ENCODE data around the gene OR52B6. TPM values are rescaled to one million over a fixed set of nuclear protein-coding genes. Genes with fewer than 3 reads are reported as not detected.

OR52B6 gene
- polyA plus RNA-seq, 1 donor from 2014 or later: not detected

DNA sequence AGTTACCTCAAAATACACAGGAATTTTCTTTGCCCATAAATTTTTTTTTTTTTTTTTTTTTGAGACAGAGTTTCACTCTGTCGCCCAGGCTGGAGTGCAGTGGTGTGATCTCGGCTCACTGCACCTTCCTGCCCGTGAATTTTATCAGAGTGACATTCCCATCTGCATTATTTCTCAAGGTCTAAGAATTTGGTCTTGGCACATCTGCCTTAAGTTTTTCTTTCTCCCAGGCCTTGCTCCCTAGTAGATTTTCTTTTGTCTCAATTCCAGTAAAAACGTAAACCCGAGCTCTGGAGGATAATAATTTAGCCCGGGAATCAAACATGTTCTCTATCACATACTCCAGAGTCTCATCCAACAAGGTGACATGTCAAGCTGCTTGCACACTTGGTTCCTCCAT, 28.1 kb downstream of the OR52B6 start:
- no peaks in the 10 kb centered on the region for H3K79me2 ChIP-seq (replicated peaks; ENCODE audit: insufficient read depth, low read length)
- no peak overlapping the region for H3K27ac ChIP-seq (ENCODE audit: low read length)
- TF ChIP-seq, protein P1, sequence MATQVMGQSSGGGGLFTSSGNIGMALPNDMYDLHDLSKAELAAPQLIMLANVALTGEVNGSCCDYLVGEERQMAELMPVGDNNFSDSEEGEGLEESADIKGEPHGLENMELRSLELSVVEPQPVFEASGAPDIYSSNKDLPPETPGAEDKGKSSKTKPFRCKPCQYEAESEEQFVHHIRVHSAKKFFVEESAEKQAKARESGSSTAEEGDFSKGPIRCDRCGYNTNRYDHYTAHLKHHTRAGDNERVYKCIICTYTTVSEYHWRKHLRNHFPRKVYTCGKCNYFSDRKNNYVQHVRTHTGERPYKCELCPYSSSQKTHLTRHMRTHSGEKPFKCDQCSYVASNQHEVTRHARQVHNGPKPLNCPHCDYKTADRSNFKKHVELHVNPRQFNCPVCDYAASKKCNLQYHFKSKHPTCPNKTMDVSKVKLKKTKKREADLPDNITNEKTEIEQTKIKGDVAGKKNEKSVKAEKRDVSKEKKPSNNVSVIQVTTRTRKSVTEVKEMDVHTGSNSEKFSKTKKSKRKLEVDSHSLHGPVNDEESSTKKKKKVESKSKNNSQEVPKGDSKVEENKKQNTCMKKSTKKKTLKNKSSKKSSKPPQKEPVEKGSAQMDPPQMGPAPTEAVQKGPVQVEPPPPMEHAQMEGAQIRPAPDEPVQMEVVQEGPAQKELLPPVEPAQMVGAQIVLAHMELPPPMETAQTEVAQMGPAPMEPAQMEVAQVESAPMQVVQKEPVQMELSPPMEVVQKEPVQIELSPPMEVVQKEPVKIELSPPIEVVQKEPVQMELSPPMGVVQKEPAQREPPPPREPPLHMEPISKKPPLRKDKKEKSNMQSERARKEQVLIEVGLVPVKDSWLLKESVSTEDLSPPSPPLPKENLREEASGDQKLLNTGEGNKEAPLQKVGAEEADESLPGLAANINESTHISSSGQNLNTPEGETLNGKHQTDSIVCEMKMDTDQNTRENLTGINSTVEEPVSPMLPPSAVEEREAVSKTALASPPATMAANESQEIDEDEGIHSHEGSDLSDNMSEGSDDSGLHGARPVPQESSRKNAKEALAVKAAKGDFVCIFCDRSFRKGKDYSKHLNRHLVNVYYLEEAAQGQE (IDR thresholded peaks at IDR 0.05; ENCODE audit: borderline replicate concordance): no peak
- TF ChIP-seq MXI1 (conservative IDR thresholded peaks at IDR 0.05; ENCODE audit: poor library complexity, severe bottlenecking): no peak
- TF ChIP-seq EZH2 (IDR thresholded peaks at IDR 0.05; ENCODE audit: borderline replicate concordance, insufficient read depth, low read length, poor library complexity, severe bottlenecking): no peak
- no peak for TF ChIP-seq SMC3 (conservative IDR thresholded peaks at IDR 0.05; ENCODE audit: poor library complexity)
- TF ChIP-seq CTCF (IDR thresholded peaks at IDR 0.05; ENCODE audit: poor library complexity, severe bottlenecking): no peak
- TF ChIP-seq TAF1 (IDR thresholded peaks at IDR 0.05; ENCODE audit: low read depth): no peak
- TF ChIP-seq POLR2AphosphoS5 (IDR thresholded peaks at IDR 0.05): no peak
- TF ChIP-seq RAD21 (conservative IDR thresholded peaks at IDR 0.05): no peak
- TF ChIP-seq EP300 (conservative IDR thresholded peaks at IDR 0.05; ENCODE audit: poor library complexity, severe bottlenecking): no peak
- H3K9me2 ChIP-seq (ENCODE audit: insufficient read depth, low read length): no peaks in the 10 kb centered on the region
- H4K20me1 ChIP-seq (ENCODE audit: insufficient read depth): no peaks in the 10 kb centered on the region
- no peaks in the 10 kb centered on the region for H3K9me3 ChIP-seq (ENCODE audit: low read length)
- no peaks in the 10 kb centered on the region for H3K27me3 ChIP-seq (ENCODE audit: insufficient read depth, low read depth, low read length)
- no peak overlapping the region for H3K4me2 ChIP-seq (ENCODE audit: low read length)
- H3F3A ChIP-seq (ENCODE audit: insufficient read depth, low read length, poor library complexity, severe bottlenecking): no peaks in the 10 kb centered on the region
- no peak overlapping the region for H3K9ac ChIP-seq (ENCODE audit: low read length)
- no peaks in the 10 kb centered on the region for H3K36me3 ChIP-seq (ENCODE audit: insufficient read depth, low read length)
- H3K4me3 ChIP-seq (ENCODE audit: low read length): no peak overlapping the region
- H2AFZ ChIP-seq (ENCODE audit: low read depth, low read length): no peak overlapping the region

GRCh38 chr11:5610446-5610845, 29.8 kb downstream of the OR52B6 start:
- Histone ChIP-seq H3K9me2 (ENCODE audit: insufficient read depth, low read length) (no peaks in the 10 kb centered on the region), H3K36me3 (ENCODE audit: insufficient read depth, low read length) (no peaks in the 10 kb centered on the region), H3K9me3 (ENCODE audit: low read length) (no peaks in the 10 kb centered on the region), H3K27ac (ENCODE audit: low read length) (no peak overlapping the region), H3K27me3 (ENCODE audit: insufficient read depth, low read depth, low read length) (no peaks in the 10 kb centered on the region), H3K79me2 (replicated peaks; ENCODE audit: insufficient read depth, low read length) (no peaks in the 10 kb centered on the region), H3F3A (ENCODE audit: insufficient read depth, low read length, poor library complexity, severe bottlenecking) (no peaks in the 10 kb centered on the region), H3K4me3 (ENCODE audit: low read length) (no peak overlapping the region), H3K9ac (ENCODE audit: low read length) (no peak overlapping the region), H4K20me1 (ENCODE audit: insufficient read depth) (no peaks in the 10 kb centered on the region), H2AFZ (ENCODE audit: low read depth, low read length) (no peak overlapping the region), H3K4me2 (ENCODE audit: low read length) (no peak overlapping the region)
- TF ChIP-seq SMC3 (conservative IDR thresholded peaks at IDR 0.05; ENCODE audit: poor library complexity): no peak

DNA sequence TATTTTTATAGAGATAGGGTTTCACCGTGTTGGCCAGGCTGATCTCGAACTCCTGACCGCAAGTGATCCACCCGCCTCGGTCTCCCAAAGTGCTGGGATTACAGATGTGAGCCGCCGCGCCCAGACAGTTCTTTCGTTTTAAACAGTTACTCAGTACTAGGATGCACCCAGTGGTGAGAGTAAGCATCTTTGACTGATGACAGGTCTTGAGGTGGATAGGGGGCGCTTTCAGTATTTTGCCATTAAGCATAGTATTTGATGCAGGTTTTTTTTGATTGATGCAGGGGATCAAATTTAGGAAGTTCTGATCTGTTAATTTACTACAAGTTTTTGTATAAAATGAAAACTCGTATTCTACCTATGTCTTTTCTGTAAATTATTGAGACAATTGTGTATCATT, 30.9 kb downstream of the OR52B6 start:
- no peaks in the 10 kb centered on the region for H3K79me2 ChIP-seq (replicated peaks; ENCODE audit: insufficient read depth, low read length)
- no peak overlapping the region for H2AFZ ChIP-seq (ENCODE audit: low read depth, low read length)
- no peak overlapping the region for H3K4me3 ChIP-seq (ENCODE audit: low read length)
- H3K4me2 ChIP-seq (ENCODE audit: low read length): no peak overlapping the region
- no peaks in the 10 kb centered on the region for H3K9me2 ChIP-seq (ENCODE audit: insufficient read depth, low read length)
- no peak overlapping the region for H3K27ac ChIP-seq (ENCODE audit: low read length)
- no peaks in the 10 kb centered on the region for H3K27me3 ChIP-seq (ENCODE audit: insufficient read depth, low read depth, low read length)
- H4K20me1 ChIP-seq (ENCODE audit: insufficient read depth): no peaks in the 10 kb centered on the region
- no peaks in the 10 kb centered on the region for H3K9me3 ChIP-seq (ENCODE audit: low read length)
- no peaks in the 10 kb centered on the region for H3F3A ChIP-seq (ENCODE audit: insufficient read depth, low read length, poor library complexity, severe bottlenecking)
- no peaks in the 10 kb centered on the region for H3K36me3 ChIP-seq (ENCODE audit: insufficient read depth, low read length)
- H3K9ac ChIP-seq (ENCODE audit: low read length): no peak overlapping the region
- TF ChIP-seq POLR2AphosphoS5 (IDR thresholded peaks at IDR 0.05): no peak
- TF ChIP-seq RAD21 (conservative IDR thresholded peaks at IDR 0.05): no peak
- TF ChIP-seq EZH2 (IDR thresholded peaks at IDR 0.05; ENCODE audit: borderline replicate concordance, insufficient read depth, low read length, poor library complexity, severe bottlenecking): no peak
